ENCODE measurements around the gene KRT86. TPM values are rescaled to one million over a fixed set of nuclear protein-coding genes. Genes with fewer than 3 reads are reported as not detected.

Gene KRT86
- total and polyA plus RNA-seq, 3 donors from 2014 or later, result 2.3 to 4.0 (median 3.2) TPM

- Histone ChIP-seq H3K9me3 (no peaks in the 10 kb centered on the region), H3K36me3 (ENCODE audit: low read depth, missing control alignments) (no peaks in the 10 kb centered on the region), H3K27me3 (no peaks in the 10 kb centered on the region), H3K27ac (no peak overlapping the region), H3K4me1 (no peaks in the 10 kb centered on the region), H3K4me3 (no peak overlapping the region)
- DNase-seq, result no peak
- TF ChIP-seq POLR2A (IDR thresholded peaks at IDR 0.05), result no peak
- TF ChIP-seq, protein P1, sequence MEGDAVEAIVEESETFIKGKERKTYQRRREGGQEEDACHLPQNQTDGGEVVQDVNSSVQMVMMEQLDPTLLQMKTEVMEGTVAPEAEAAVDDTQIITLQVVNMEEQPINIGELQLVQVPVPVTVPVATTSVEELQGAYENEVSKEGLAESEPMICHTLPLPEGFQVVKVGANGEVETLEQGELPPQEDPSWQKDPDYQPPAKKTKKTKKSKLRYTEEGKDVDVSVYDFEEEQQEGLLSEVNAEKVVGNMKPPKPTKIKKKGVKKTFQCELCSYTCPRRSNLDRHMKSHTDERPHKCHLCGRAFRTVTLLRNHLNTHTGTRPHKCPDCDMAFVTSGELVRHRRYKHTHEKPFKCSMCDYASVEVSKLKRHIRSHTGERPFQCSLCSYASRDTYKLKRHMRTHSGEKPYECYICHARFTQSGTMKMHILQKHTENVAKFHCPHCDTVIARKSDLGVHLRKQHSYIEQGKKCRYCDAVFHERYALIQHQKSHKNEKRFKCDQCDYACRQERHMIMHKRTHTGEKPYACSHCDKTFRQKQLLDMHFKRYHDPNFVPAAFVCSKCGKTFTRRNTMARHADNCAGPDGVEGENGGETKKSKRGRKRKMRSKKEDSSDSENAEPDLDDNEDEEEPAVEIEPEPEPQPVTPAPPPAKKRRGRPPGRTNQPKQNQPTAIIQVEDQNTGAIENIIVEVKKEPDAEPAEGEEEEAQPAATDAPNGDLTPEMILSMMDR (IDR thresholded peaks at IDR 0.05), result no peak
- 88 to 96% methylated on average over 4 to 5 of the region's 5 CpGs for WGBS, 2 donors
- intact Hi-C loops (cut with DNase I; ENCODE audit: low total_unique reads), result no loop called here
Observed at GRCh38 chr12:52310622-52311284, 36.3 kb downstream of the KRT86 start.

DNA sequence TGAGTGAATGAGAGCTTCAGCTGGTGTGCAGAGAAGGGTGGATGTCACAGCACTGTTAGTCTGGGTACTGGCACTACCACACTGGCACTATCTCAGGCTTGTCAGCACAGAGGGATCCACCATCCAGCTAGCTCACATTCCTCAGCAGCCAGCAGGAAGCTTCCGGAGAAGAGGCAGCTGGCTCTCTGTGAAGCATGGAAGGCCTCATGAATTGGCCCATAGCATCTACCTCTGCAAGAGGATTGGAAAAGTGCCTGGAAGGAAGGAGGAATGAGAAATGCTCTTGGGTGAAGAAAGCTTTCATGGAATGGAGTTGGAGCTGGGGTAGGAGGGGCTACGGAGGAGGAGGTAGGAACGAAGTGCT lies 36.8 kb downstream of the KRT86 start:
- Histone ChIP-seq H3K27ac (no peak overlapping the region), H3K4me3 (no peak overlapping the region), H3K9me3 (no peaks in the 10 kb centered on the region), H3K4me1 (no peaks in the 10 kb centered on the region), H3K27me3 (no peaks in the 10 kb centered on the region), H3K36me3 (ENCODE audit: low read depth, missing control alignments) (no peaks in the 10 kb centered on the region)
- no peak for DNase-seq
- TF ChIP-seq, protein P1 (IDR thresholded peaks at IDR 0.05), result no peak
- no peak for TF ChIP-seq POLR2A (IDR thresholded peaks at IDR 0.05)
- intact Hi-C loops (cut with DNase I; ENCODE audit: low total_unique reads), result no loop called here
- WGBS, 2 donors, result 52 to 65% methylated on average over 3 of the region's 3 CpGs

DNA sequence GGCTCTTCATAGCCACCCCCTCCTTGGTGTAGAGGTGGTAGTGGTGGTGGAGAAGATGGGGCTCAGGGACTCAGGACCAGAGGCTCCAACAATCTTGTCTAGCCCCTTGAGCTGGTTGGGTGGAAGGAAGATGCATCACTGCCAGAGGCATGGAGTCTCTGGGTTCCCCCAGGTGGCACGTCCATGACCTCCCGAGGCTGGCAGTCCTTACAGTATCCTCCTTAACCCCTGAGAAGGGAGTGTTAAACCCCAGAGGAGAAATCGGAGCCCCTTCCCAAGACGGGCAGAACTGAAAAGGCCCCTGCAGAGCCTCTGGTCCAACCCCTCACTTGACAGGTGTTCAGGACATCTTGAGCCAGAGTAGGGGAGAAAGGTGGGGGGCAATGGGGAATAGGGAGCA lies 37.6 kb downstream of the KRT86 start:
- DNase-seq, result no peak
- Histone ChIP-seq H3K4me3 (no peak overlapping the region), H3K4me1 (no peaks in the 10 kb centered on the region), H3K36me3 (ENCODE audit: low read depth, missing control alignments) (no peaks in the 10 kb centered on the region), H3K27ac (no peak overlapping the region), H3K9me3 (no peaks in the 10 kb centered on the region), H3K27me3 (no peaks in the 10 kb centered on the region)
- TF ChIP-seq, protein P1 (IDR thresholded peaks at IDR 0.05), result no peak
- no peak for TF ChIP-seq POLR2A (IDR thresholded peaks at IDR 0.05)
- 71 to 80% methylated on average over 4 of the region's 4 CpGs for WGBS, 2 donors
- intact Hi-C loops (cut with DNase I; ENCODE audit: low total_unique reads), result no loop called here

DNA sequence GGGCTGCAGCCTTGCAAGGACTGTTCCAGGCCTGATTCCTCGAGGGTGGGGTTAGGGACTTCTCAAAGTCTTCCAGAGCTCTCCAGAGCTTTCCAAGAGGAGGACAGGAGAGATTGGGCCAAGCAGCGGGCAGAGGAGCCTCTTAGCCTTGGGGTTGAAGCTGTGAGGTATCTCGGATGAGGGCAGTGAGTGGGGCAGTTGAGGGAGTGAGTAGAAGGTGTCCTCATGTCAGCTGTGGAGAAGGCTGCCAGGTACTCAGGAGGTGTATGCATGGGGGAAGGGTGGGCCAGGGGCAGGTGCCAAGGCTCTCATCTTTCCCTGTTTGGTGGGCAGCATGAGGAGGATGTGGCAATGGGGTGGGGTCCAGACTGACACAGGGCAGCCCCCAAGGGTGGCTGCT lies 39.0 kb downstream of the KRT86 start:
- WGBS, 2 donors, result 71 to 78% methylated on average over 3 of the region's 3 CpGs
- no peak for DNase-seq
- TF ChIP-seq, protein P1 (IDR thresholded peaks at IDR 0.05), result no peak
- TF ChIP-seq POLR2A (IDR thresholded peaks at IDR 0.05), result no peak
- H3K36me3 ChIP-seq (ENCODE audit: low read depth, missing control alignments), result no peaks in the 10 kb centered on the region
- intact Hi-C loops (cut with DNase I; ENCODE audit: low total_unique reads), result no loop called here
- no peaks in the 10 kb centered on the region for H3K4me1 ChIP-seq
- H3K9me3 ChIP-seq, result no peaks in the 10 kb centered on the region
- H3K27me3 ChIP-seq, result no peaks in the 10 kb centered on the region
- no peak overlapping the region for H3K27ac ChIP-seq
- H3K4me3 ChIP-seq, result no peak overlapping the region

DNA sequence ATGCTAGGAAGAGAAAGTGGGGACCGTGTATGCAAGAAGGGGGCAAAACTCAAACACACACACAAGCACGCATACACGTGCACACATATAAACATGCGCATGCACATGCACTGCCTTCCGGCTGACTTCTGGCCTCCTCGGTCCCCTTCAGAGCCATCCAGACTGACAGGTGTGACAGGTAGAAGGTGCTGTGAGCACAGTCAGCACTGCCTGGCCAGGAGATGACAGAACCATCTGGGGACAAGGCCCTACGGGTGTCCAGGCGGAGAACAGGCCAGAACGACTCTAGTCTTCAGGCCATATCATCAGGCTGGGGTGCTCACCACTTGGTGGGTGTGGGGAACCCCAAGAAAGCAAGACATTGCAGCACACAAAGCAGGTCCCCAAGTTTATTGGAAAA lies 39.5 kb downstream of the KRT86 start:
- H3K4me3 ChIP-seq, result no peak overlapping the region
- TF ChIP-seq, protein P1 (IDR thresholded peaks at IDR 0.05), result no peak
- TF ChIP-seq POLR2A (IDR thresholded peaks at IDR 0.05), result no peak
- intact Hi-C loops (cut with DNase I; ENCODE audit: low total_unique reads), result no loop called here
- DNase-seq, result no peak
- no peaks in the 10 kb centered on the region for H3K9me3 ChIP-seq
- no peaks in the 10 kb centered on the region for H3K4me1 ChIP-seq
- H3K27ac ChIP-seq, result no peak overlapping the region
- H3K36me3 ChIP-seq (ENCODE audit: low read depth, missing control alignments), result no peaks in the 10 kb centered on the region
- 82 to 93% methylated on average over 9 of the region's 9 CpGs for WGBS, 2 donors
- H3K27me3 ChIP-seq, result no peaks in the 10 kb centered on the region
